ENCODE results near the gene MOB2.
A peak's percentile ranks its signal among the peaks of the same experiment; 100 is the strongest.
"Not testable (repeated sequence)": the region's sequence is repeated elsewhere in the genome, so short reads cannot be mapped to it uniquely, and the experiment has no call there.

Gene MOB2

GRCh38 chr11:1517117-1518005 lies 30.8 kb upstream of the MOB2 start:
- DNase-seq = no peak

GRCh38 chr11:1516273-1517067 lies 29.9 kb upstream of the MOB2 start:
- no peak for DNase-seq

GRCh38 chr11:1515082-1516060 lies 28.8 kb upstream of the MOB2 start:
- DNase-seq = peak; percentile 49

- DNase-seq = no peak
Observed at GRCh38 chr11:1514336-1515061, 27.9 kb upstream of the MOB2 start.

- no peak for DNase-seq
Observed at GRCh38 chr11:1513326-1514296, 27.0 kb upstream of the MOB2 start.

- not testable (repeated sequence) for DNase-seq
Observed at GRCh38 chr11:1512531-1513258, 26.1 kb upstream of the MOB2 start.

GRCh38 chr11:1511937-1512496 lies 25.4 kb upstream of the MOB2 start:
- peak; percentile 24 for DNase-seq

GRCh38 chr11:1510928-1511327 lies 24.3 kb upstream of the MOB2 start:
- DNase-seq = no peak

GRCh38 chr11:1510351-1510750 lies 23.8 kb upstream of the MOB2 start:
- DNase-seq = not testable (repeated sequence)

- no peak for DNase-seq
Observed at GRCh38 chr11:1509626-1510255, 23.2 kb upstream of the MOB2 start.

GRCh38 chr11:1508986-1509385 lies 22.4 kb upstream of the MOB2 start:
- DNase-seq = no peak

- no peak for DNase-seq
Observed at GRCh38 chr11:1508491-1508891, 21.9 kb upstream of the MOB2 start.

- DNase-seq = no peak
Observed at GRCh38 chr11:1507381-1508140, 21.0 kb upstream of the MOB2 start.

- DNase-seq = no peak
Observed at GRCh38 chr11:1506981-1507380, 20.4 kb upstream of the MOB2 start.

- no peak for DNase-seq
Observed at GRCh38 chr11:1505480-1505879, 18.9 kb upstream of the MOB2 start.

GRCh38 chr11:1504581-1505290 lies 18.2 kb upstream of the MOB2 start:
- DNase-seq = no peak

GRCh38 chr11:1504138-1504537 lies 17.6 kb upstream of the MOB2 start:
- no peak for DNase-seq

GRCh38 chr11:1503708-1504104 lies 17.1 kb upstream of the MOB2 start:
- no peak for DNase-seq
